PC-9 (cell line): ENCODE data around the gene HMGCL.

Experiments used
- CTCF ChIP-seq: fragments of 200-600 bp; sonication (generic); conservative IDR thresholded peaks from 2 replicates; pipeline ENCODE4 v1.6.1; 2017; ENCODE audit warnings: mixed run types, antibody characterized with exemption, mild to moderate bottlenecking, moderate library complexity
- EZH2 ChIP-seq: fragments of 200-600 bp; sonication (generic); IDR thresholded peaks from 2 replicates; pipeline ENCODE4 v1.8.0; 2017; ENCODE audit warnings: antibody characterized with exemption, low read depth

GRCh38 chr1:23795676-23796465 lies 29.4 kb downstream of the HMGCL start:
- TF ChIP-seq EZH2 (no peak), CTCF (no peak)
